Endothelial cell of umbilical vein (primary cell): ENCODE measurements around the gene RAPGEF3. TPM values are rescaled to one million over a fixed set of nuclear protein-coding genes. Genes with fewer than 3 reads are reported as not detected.

Experiments used
- BruUV-seq: library from RNA; stranded (reverse); fragments of 400-500 nt; replicated peaks from 2 replicates; lab custom pipeline; 2021; lab: Mats Ljungman, UMichigan
- CTCF ChIA-PET: fragments of 300-600, 350-600 bp; sonication (Branson Sonifier 250); formaldehyde crosslinking; loops from one replicate; lab custom pipeline; 2021; ENCODE audit warnings: antibody characterized with exemption, inconsistent platforms; lab: Charles Lee
- POLR2A ChIA-PET: fragments of 300-600, 350-600 bp; sonication (Branson Sonifier 250); formaldehyde crosslinking; loops from one replicate; lab custom pipeline; 2021; ENCODE audit warnings: antibody characterized with exemption, inconsistent platforms; lab: Charles Lee
- DNase-seq: peaks from one replicate; pipeline ENCODE4 v3.0.0-alpha.2; 2011; ENCODE audit warnings: low read depth, low spot score
- FAIRE-seq: peaks from 2 replicates; lab custom pipeline; 2011; peaks lifted over from hg19 to GRCh38; lab: Jason Lieb, UNC
- H2AFZ ChIP-seq: 2 replicates; pipeline ENCODE4 v1.6.0; 2012; ENCODE audit warnings: low read depth, low read length, control low read depth, inconsistent platforms
- H3K27ac ChIP-seq: 2 replicates; pipeline ENCODE4 v1.5.1; 2011; ENCODE audit warnings: low read depth, mild to moderate bottlenecking, control low read depth, low read length, moderate library complexity; ENCODE audit not compliant: insufficient read depth
- H3K27me3 ChIP-seq, 2 experiments: 2 replicates each; pipeline versions ENCODE4 v1.6.0 to v1.6.1; 2011; ENCODE audit warnings: low read length in 2 of 2, mixed read lengths in 1 of 2; ENCODE audit not compliant: control insufficient read depth in 2 of 2, insufficient read depth in 2 of 2
- H3K36me3 ChIP-seq, 2 experiments: 2 replicates in 1 of 2; 3 replicates in 1 of 2; pipeline ENCODE4 v1.5.1; 2011; ENCODE audit warnings: low read length in 2 of 2, mild to moderate bottlenecking in 1 of 2, moderate library complexity in 1 of 2; ENCODE audit not compliant: control insufficient read depth in 2 of 2, insufficient read depth in 2 of 2; ENCODE audit errors: extremely low read depth in 1 of 2
- H3K4me1 ChIP-seq: 3 replicates; pipeline ENCODE4 v1.5.1; 2011; ENCODE audit warnings: mild to moderate bottlenecking, low read length; ENCODE audit not compliant: control insufficient read depth, insufficient read depth; ENCODE audit errors: extremely low read depth
- H3K4me2 ChIP-seq: 2 replicates; pipeline ENCODE4 v1.6.1; 2011; ENCODE audit warnings: low read length, control low read depth, mixed read lengths; ENCODE audit not compliant: insufficient read depth
- H3K4me3 ChIP-seq, 3 experiments: fragments of 200-600 bp in 1 of 3; sonication (generic), shearing (Covaris generic) in 1 of 3; replicated peaks in 1 of 3; 2 replicates each; pipeline ENCODE4 v1.5.1; 2011 to 2016; ENCODE audit warnings: control low read depth in 3 of 3, low read length in 3 of 3, mild to moderate bottlenecking in 2 of 3, inconsistent platforms in 1 of 3, low read depth in 1 of 3, moderate library complexity in 1 of 3; ENCODE audit not compliant: insufficient read depth in 1 of 3
- H3K79me2 ChIP-seq: 2 replicates; pipeline ENCODE4 v1.6.0; 2012; ENCODE audit warnings: low read length, inconsistent platforms; ENCODE audit not compliant: control insufficient read depth, insufficient read depth
- H3K9ac ChIP-seq: replicated peaks from 2 replicates; pipeline ENCODE3; 2011; ENCODE audit warnings: low read length, control low read depth; ENCODE audit not compliant: insufficient read depth; ENCODE audit errors: extremely low read depth
- H3K9me1 ChIP-seq: replicated peaks from 3 replicates; pipeline ENCODE4 v1.6.0; 2011; ENCODE audit warnings: mild to moderate bottlenecking, low read length; ENCODE audit not compliant: control insufficient read depth, insufficient read depth; ENCODE audit errors: extremely low read depth
- H3K9me3 ChIP-seq: replicated peaks from 2 replicates; pipeline ENCODE4 v1.5.1; 2012; ENCODE audit warnings: low read length, inconsistent platforms; ENCODE audit not compliant: control insufficient read depth, insufficient read depth
- H4K20me1 ChIP-seq: replicated peaks from 2 replicates; pipeline ENCODE3; 2011; ENCODE audit warnings: mild to moderate bottlenecking, low read length; ENCODE audit not compliant: control insufficient read depth, insufficient read depth; ENCODE audit errors: extremely low read depth
- EZH2 ChIP-seq: IDR thresholded peaks from 2 replicates; pipeline ENCODE4 v1.6.1; 2012; ENCODE audit warnings: borderline replicate concordance, low read depth, mild to moderate bottlenecking, moderate library complexity, low read length, inconsistent platforms; ENCODE audit not compliant: severe bottlenecking
- FOS ChIP-seq: IDR thresholded peaks from 2 replicates; pipeline ENCODE4 v1.6.1; 2011; ENCODE audit warnings: mild to moderate bottlenecking, low read length, moderate library complexity, borderline replicate concordance; ENCODE audit not compliant: insufficient read depth
- GATA2 ChIP-seq: IDR thresholded peaks from 2 replicates; pipeline ENCODE4 v1.7.0; 2011; ENCODE audit warnings: low read depth, mild to moderate bottlenecking, moderate library complexity, mixed read lengths, low read length; ENCODE audit not compliant: insufficient read length, insufficient read depth
- JUN ChIP-seq: IDR thresholded peaks from 2 replicates; pipeline ENCODE4 v1.6.1; 2011; ENCODE audit warnings: borderline replicate concordance, low read depth; ENCODE audit not compliant: insufficient read length, insufficient read depth
- MYC ChIP-seq: IDR thresholded peaks from one replicate; pipeline ENCODE4 v1.6.1; 2011; ENCODE audit warnings: mild to moderate bottlenecking, low read depth, low read length
- POLR2A ChIP-seq: IDR thresholded peaks from 2 replicates; pipeline ENCODE4 v1.6.1; 2012; ENCODE audit warnings: low read depth, mild to moderate bottlenecking, control low read depth, low read length
- POLR2AphosphoS5 ChIP-seq: IDR thresholded peaks from 2 replicates; pipeline ENCODE4 v1.6.1; 2012; ENCODE audit warnings: low read depth, mild to moderate bottlenecking, control low read depth, low read length, moderate library complexity; ENCODE audit not compliant: insufficient read depth
- dilution Hi-C: fragments of 300-500 bp; cut with MboI; formaldehyde crosslinking; loops from one replicate; pipeline ENCODE4 v1.15.0; 2019; ENCODE audit warnings: low sequenced_read_pairs; ENCODE audit not compliant: extremely low pct_ligation_motif_present
- intact Hi-C: fragments of 100-400 bp; cut with micrococcal nuclease; formaldehyde crosslinking; loops from one replicate; pipeline ENCODE4 v1.10.0; 2022
- polyA plus RNA-seq, 4 experiments: library from polyadenylated mRNA; depleted of rRNA in 3 of 4; stranded (reverse) in 3 of 4; unstranded in 1 of 4; fragments of >200 nt; gene quantifications; 2 replicates each; pipeline versions ENCODE4 v1.2.1 to v1.2.3, GENCODE V29; 2011 to 2012; ENCODE audit warnings: missing spikeins in 1 of 4
- total RNA-seq: library from RNA; stranded (reverse); gene quantifications from 2 replicates; pipeline ENCODE4 v1.2.3, GENCODE V29; 2021
- TF ChIP-seq, protein P1 (sequence below), 2 donors: IDR thresholded peaks; 1 replicate in 1 of 2; 2 replicates in 1 of 2; pipeline ENCODE4 v1.5.1; 2011; ENCODE audit warnings: low read length in 2 of 2, mild to moderate bottlenecking in 2 of 2, moderate library complexity in 2 of 2, control low read depth in 1 of 2, inconsistent platforms in 1 of 2, low read depth in 1 of 2; ENCODE audit not compliant: insufficient read depth in 1 of 2; ENCODE audit errors: extremely low read depth in 1 of 2
- TF ChIP-seq, protein P2 (sequence below): IDR thresholded peaks from 2 replicates; pipeline ENCODE4 v1.6.1; 2011; ENCODE audit not compliant: insufficient read depth, insufficient read length

The RAPGEF3 gene
- total and polyA plus RNA-seq, 2 donors (not counting 3 experiments of a cell fraction or from before 2014, with no cell fraction given) = 34.5 to 55.1 TPM

DNA sequence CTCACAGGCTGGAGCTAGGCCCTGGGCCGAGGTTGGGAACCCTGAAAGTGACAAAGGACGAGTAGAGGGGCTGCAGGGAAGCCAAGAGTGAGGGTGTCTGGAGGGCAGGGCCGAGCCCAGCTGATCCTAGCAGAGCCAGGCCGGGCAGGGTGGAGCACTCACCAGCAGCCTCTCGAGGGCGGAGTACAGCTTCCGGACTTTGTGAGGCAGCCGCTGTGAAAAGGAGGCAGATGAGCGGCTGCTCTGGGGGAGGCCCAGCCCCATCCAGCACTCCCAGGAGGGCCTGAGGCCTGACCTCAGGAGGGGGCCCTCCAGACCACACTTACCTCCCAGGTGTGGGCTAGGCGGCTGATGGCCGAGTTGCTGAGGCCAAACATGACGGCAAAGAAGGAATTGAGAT lies 18.7 kb downstream of the RAPGEF3 start:
- POLR2A ChIA-PET = interaction anchor here (2.5 kb wide), 1 partner anchor 18 kb away, joined by 11 read pairs; the partner anchor contains the start of gene RAPGEF3
- dilution Hi-C loops = no loop called here
- no TSS peak for BruUV-seq

More for the DNA sequence above, 18.7 kb downstream of the RAPGEF3 start:
- H2AFZ ChIP-seq = no peak overlapping the region
- CTCF ChIA-PET = interaction anchor here (1.9 to 10.4 kb wide), 6 partner anchors 17 to 100 kb away, joined by 5 to 385 read pairs (median 134); partner anchors contain the start of genes RAPGEF3 and SLC48A1
- no peak for TF ChIP-seq EZH2
- TF ChIP-seq, protein P1, sequence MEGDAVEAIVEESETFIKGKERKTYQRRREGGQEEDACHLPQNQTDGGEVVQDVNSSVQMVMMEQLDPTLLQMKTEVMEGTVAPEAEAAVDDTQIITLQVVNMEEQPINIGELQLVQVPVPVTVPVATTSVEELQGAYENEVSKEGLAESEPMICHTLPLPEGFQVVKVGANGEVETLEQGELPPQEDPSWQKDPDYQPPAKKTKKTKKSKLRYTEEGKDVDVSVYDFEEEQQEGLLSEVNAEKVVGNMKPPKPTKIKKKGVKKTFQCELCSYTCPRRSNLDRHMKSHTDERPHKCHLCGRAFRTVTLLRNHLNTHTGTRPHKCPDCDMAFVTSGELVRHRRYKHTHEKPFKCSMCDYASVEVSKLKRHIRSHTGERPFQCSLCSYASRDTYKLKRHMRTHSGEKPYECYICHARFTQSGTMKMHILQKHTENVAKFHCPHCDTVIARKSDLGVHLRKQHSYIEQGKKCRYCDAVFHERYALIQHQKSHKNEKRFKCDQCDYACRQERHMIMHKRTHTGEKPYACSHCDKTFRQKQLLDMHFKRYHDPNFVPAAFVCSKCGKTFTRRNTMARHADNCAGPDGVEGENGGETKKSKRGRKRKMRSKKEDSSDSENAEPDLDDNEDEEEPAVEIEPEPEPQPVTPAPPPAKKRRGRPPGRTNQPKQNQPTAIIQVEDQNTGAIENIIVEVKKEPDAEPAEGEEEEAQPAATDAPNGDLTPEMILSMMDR (IDR thresholded peaks at IDR 0.05; ENCODE audit: extremely low read depth in 1 of 2, insufficient read depth in 1 of 2, low read depth in 1 of 2, low read length in 2 of 2) = no peak
- TF ChIP-seq POLR2AphosphoS5 = no peak
- no peak for TF ChIP-seq GATA2
- TF ChIP-seq JUN = no peak
- no peak for TF ChIP-seq MYC
- TF ChIP-seq FOS = no peak
- TF ChIP-seq, protein P2, sequence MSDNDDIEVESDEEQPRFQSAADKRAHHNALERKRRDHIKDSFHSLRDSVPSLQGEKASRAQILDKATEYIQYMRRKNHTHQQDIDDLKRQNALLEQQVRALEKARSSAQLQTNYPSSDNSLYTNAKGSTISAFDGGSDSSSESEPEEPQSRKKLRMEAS = no peak
- no peak for TF ChIP-seq POLR2A
- H4K20me1 ChIP-seq = no peaks in the 10 kb centered on the region
- peaks cover 0 to 16% of the 10 kb centered on the region in 2 experiments for H3K36me3 ChIP-seq
- FAIRE-seq (no peak), DNase-seq (no peak)
- no peaks in the 10 kb centered on the region for H3K27me3 ChIP-seq
- H3K9ac ChIP-seq = no peak overlapping the region
- peaks cover 14% of the 10 kb centered on the region for H3K4me1 ChIP-seq
- H3K9me3 ChIP-seq = no peaks in the 10 kb centered on the region
- no peak overlapping the region for H3K4me3 ChIP-seq
- H3K27ac ChIP-seq = no peak overlapping the region
- no peaks in the 10 kb centered on the region for H3K9me1 ChIP-seq
- H3K79me2 ChIP-seq = no peaks in the 10 kb centered on the region
- intact Hi-C loops = no loop called here
- no peak overlapping the region for H3K4me2 ChIP-seq
